Measurements from ENCODE around the gene SLC7A11.

GRCh38 chr4:138230048-138230447, 12.1 kb downstream of the SLC7A11 start:
- no peak for TF ChIP-seq POLR2A (IDR thresholded peaks at IDR 0.05)
- TF ChIP-seq CTCF (IDR thresholded peaks at IDR 0.05): no peak
